NCI-H187 treated with DMSO at 0.1 percent for 48 hours (cell line): Measurements from ENCODE around the gene ZNF747.
"Not testable (repeated sequence)": the region's sequence is repeated elsewhere in the genome, so short reads cannot be mapped to it uniquely, and the experiment has no call there.

Experiments
- DNase-seq: peaks from one replicate; lab custom pipeline; 2025; lab: John Stamatoyannopoulos, UW

The ZNF747 gene

GRCh38 chr16:30557957-30558788 is 23.5 kb upstream of the ZNF747 start, which contains the start of gene ZNF764:
ZNF764 (minus strand) TSS chr16:30558374; CDS start chr16:30558182, 192 bp downstream.
- peak; percentile 62 for DNase-seq

- no peak for DNase-seq
Measured at GRCh38 chr16:30557707-30557956, 23.0 kb upstream of the ZNF747 start.

- DNase-seq = no peak
Measured at GRCh38 chr16:30556125-30556473, 21.4 kb upstream of the ZNF747 start.

- no peak for DNase-seq
Measured at GRCh38 chr16:30555315-30556124, 20.9 kb upstream of the ZNF747 start.

DNA sequence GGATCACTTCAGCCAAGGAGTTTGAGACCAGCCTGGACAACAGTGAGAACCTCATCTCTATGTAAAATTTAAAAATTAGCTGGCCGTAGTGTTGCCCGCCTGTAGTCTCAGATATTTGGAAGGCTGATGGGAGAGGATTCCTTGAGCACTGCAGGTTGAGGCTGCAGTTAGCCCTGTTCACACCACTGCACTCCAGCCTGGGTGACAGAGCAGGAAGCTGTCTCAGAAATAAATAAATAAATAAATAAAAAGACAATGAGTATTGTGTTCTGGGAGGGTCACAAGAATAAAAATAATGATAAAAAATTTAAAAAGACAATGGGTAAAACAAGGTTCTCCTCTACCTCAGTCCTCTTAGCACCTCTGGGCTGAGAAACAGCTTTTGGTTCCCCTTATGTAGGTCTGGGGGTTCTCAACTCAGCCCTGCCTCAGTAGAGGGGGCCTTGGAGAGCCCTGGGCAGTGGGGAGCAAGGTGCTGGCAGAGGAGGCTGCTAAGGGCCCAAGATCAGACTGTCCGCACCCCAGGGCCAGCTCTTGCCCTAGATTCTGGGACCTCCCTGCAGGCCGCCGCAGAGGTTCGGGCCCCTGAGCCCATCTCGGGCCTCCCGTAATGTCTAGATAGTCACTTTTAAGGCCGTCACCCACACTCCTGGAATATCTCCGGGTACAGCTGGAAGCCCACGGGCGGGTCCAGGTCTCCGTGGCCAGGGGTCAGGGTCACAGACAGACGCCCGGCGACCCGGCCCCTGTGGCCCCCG is 20.1 kb upstream of the ZNF747 start:
- DNase-seq = no peak

DNA sequence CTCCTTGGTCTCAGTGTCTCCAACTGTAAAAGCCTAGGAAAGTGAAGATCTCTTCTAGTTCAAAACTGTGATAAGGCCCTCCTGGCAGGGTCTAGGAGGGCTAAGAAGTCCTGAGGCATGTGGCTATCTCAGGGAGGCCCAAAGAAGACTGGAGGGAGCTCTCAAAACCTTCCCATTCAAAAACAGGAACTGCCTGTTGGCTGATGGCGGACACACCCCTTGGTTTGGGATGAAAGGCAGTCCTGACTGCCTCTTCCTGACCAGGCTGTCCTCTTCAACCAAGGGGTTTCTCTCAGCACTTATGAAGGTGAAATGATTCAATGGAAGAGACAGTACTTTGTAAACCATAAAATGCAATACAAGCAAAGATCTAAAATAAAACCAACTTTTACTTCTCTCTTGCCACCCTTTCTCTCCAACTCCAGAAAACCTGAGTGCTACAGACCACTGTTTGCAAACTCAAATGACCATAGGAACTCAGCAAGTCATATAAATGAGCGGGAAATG is 18.8 kb upstream of the ZNF747 start:
- DNase-seq = no peak

DNA sequence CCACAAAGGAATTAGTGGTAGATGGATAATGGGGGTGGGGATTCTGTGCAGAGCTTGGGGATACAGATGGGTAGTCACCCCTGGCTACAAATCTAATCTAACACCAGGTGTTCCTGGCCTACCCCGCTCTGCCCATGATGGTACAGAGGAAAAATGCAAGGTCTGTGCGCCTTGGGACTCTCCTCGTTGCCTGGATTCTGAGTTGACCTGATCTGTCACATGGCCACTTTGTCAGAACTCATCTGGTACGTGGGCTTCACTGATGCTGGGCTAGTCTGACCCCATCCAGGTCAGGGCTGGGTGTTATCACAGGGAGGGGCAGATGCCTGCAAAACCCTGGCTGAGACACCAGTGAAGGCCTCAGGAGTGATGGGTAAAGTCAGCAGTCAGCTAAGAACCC is 18.3 kb upstream of the ZNF747 start:
- no peak for DNase-seq

- DNase-seq = no peak
Measured at GRCh38 chr16:30551781-30552180, 17.1 kb upstream of the ZNF747 start.

- DNase-seq = no peak
Measured at GRCh38 chr16:30548416-30549253, 14.0 kb upstream of the ZNF747 start.

- no peak for DNase-seq
Measured at GRCh38 chr16:30546115-30546514, 11.5 kb upstream of the ZNF747 start.

- DNase-seq = no peak
Measured at GRCh38 chr16:30543067-30543466, 8.4 kb upstream of the ZNF747 start.

DNA sequence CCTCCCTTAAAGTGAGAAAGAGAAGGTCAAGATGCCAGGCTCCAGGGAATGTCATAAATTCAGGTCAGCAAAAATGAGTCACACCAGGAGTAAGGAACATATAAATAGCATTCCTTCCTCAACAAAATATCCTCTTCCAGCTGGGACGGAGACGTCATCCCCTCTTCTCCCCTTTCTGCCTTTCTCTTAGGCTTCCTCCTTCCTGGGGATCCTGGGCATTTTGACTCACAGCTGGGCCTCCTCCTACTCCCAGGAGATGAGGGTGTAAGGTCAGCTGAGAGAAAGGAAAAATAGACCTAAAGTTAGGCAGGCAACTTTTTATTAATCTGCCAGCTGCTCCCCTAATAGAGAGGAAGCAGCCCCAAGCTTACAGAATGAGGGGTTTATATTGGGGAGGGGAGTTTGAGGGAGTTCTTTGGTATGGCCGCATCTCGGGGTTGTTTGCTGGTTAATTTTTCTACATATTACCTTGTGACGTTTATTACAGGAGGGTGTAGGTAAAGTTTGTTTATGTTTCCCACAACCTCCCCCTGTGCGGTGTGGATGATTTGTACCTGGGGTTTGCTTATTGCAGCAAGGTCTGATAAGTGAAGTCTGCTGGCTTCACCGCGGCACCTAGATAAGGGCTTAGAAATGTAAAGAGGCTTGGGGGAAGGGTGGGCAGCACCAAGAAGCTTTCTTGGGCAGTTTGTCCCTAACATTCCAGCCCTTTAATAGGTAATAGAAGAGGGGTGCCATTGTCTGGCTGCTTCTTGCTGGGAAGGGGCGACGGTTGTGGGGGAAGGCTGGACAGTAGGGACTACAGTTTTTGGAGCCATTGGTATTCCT is 7.1 kb upstream of the ZNF747 start:
- no peak for DNase-seq

DNA sequence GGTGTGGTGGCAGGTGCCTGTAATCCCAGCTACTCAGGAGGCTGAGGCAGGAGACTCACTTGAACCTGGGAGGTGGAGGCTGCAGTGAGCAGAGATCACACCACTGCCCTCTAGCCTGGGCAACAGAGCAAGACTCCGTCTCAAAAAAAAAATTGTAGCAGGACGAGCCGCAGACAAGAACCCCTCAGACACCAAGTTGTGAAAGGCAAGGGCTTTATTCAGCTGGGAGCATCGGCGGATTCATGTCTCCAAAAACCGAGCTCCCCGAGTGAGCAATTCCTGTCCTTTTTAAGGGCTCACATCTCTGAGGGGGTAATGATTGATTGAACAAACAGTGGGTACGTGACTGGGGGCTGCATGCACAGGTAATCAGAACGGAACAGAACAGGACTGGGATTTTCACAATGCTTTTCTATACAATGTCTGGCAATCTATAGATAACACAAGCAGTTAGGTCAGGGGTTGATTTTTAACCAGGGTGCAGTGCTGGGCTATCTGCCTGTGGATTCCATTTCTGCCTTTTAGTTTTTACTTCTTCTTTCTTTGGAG is 6.3 kb upstream of the ZNF747 start:
- DNase-seq = not testable (repeated sequence)

DNA sequence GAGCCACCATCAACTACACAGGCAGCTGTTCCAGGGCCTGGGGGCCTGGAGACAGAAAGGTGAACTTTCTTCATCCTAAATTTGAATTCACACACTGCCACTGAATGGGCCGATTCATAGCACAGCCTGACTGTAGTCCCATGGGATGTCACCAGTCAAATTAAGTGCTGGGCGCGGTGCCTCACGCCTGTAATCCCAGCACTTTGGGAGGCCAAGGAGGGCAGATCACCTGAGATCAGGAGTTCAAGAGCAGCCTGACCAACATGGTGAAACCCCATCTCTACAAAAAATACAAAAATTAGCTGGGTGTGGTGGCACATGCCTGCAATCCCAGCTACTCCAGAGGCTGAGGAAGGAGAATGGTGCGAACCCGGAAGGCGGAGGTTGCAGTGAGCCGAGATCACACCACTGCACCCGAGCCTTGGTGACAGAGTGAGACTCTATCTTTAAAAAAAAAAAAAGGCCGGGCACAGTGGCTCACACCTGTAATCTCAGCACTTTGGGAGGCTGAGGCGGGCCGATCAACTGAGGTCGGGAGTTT is 5.4 kb upstream of the ZNF747 start:
- DNase-seq = not testable (repeated sequence)

- DNase-seq = no peak
Measured at GRCh38 chr16:30539000-30539964, 4.6 kb upstream of the ZNF747 start.

DNA sequence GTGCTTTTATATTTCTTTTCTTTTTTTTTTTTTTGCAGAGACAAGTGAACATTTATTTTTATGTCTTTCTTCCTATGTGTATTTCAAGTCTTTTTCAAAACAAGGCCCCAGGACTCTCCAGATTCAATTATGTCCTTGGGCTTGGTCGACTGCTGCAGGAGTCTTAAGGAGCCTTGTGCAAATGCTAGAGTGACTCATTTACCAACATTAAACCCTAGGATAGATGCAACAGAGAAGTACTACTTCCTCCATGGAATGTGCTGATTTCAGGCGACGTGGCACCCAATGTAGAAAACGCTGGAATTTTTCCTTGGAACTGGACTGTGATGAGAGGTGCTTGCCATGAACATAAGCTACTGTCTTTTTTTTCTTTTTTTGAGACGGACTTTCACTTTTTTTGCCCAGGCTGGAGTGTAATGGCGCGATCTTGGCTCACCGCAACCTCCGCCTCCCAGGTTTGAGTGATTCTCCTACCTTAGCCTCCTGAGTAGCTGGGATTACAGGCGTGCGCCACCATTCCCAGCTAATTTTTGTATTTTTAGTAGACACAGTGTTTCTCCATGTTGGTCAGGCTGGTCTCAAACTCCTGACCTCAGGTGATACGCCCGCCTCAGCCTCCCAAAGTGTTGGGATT is 1.9 kb upstream of the ZNF747 start:
- DNase-seq = not testable (repeated sequence)

- DNase-seq = no peak
Measured at GRCh38 chr16:30535777-30536190, 1.1 kb upstream of the ZNF747 start.

DNA sequence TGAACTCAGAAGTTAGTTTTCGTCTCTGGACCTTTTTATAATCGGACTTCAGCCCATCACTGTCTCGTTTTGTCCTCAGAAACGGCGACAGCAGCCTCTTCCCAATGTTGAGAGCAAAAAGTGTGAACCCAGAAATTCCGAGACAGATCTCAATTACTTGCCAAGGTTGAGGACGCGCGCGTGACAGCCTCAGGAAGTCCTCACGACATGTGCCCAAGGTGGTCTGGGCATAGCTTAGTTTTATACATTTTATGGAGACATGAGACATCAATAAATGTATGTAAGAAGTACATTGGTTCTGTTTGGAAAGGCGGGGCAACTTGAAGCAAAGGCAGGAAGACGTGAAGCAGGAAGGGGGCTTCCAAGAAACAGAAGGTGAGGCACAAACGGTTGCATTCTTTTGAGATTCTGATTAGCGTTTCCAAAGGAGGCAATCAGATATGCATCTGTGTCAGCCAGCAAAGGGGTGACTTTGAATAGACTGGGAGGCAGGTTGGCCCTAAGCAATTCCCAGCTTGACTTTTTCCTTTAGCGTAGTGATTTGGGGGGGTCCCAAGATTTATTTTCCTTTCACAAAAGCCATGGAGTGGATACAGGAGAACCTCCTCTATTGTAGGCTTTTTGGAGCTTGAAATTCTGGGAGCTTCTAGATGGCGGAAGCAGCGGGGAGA is 583 bp upstream of the ZNF747 start:
- DNase-seq = no peak
